Dendritic cell treated with granulocyte-macrophage colony-stimulating factor and Interleukin-4, amounts not matched to agents 40 ng/mL and 50 ng/mL, for 4 days (primary cell): Measurements from ENCODE around the gene HOXC6.

ENCODE experiments used
- H3K27ac Mint-ChIP-seq: one replicate; pipeline ENCODE4 v1.8.0; 2022; ENCODE audit warnings: mild to moderate bottlenecking, mixed read lengths
- H3K27me3 Mint-ChIP-seq: one replicate; pipeline ENCODE4 v1.8.0; 2022; ENCODE audit warnings: mild to moderate bottlenecking, mixed read lengths
- H3K36me3 Mint-ChIP-seq: one replicate; pipeline ENCODE4 v1.8.0; 2022; ENCODE audit warnings: low read depth, mixed read lengths
- H3K4me1 Mint-ChIP-seq: one replicate; pipeline ENCODE4 v1.8.0; 2022; ENCODE audit warnings: low read depth, mixed read lengths
- H3K4me3 Mint-ChIP-seq: one replicate; pipeline ENCODE4 v1.8.0; 2022; ENCODE audit warnings: mild to moderate bottlenecking, moderate library complexity, mixed read lengths
- H3K9me3 Mint-ChIP-seq: one replicate; pipeline ENCODE4 v1.8.0; 2022; ENCODE audit warnings: mixed read lengths
- intact Hi-C: fragments of 100-400 bp; cut with micrococcal nuclease; formaldehyde crosslinking; loops from one replicate; pipeline ENCODE4 v1.15.0; 2022

Gene HOXC6

GRCh38 chr12:54050482-54050810, 22.2 kb downstream of the HOXC6 start:
- no peak overlapping the region for H3K4me3 Mint-ChIP-seq

GRCh38 chr12:54051026-54051842, 23.0 kb downstream of the HOXC6 start:
- Mint-ChIP-seq H3K36me3 (no peaks in the 10 kb centered on the region), H3K4me3 (no peak overlapping the region), H3K27ac (no peak overlapping the region), H3K9me3 (no peaks in the 10 kb centered on the region), H3K27me3 (peaks cover 99% of the 10 kb centered on the region), H3K4me1 (peaks cover 36% of the 10 kb centered on the region)
- intact Hi-C loops = no loop called here

More at GRCh38 chr12:54050482-54050810, 22.2 kb downstream of the HOXC6 start:
- H3K27ac Mint-ChIP-seq = no peak overlapping the region
- H3K9me3 Mint-ChIP-seq = no peaks in the 10 kb centered on the region
- peaks cover 99% of the 10 kb centered on the region for H3K27me3 Mint-ChIP-seq
- no peaks in the 10 kb centered on the region for H3K36me3 Mint-ChIP-seq
- intact Hi-C loops = no loop called here
- H3K4me1 Mint-ChIP-seq = peaks cover 36% of the 10 kb centered on the region

- H3K27me3 Mint-ChIP-seq = peaks cover 97% of the 10 kb centered on the region
- H3K4me1 Mint-ChIP-seq = peaks cover 32% of the 10 kb centered on the region
- H3K36me3 Mint-ChIP-seq = no peaks in the 10 kb centered on the region
- no peak overlapping the region for H3K27ac Mint-ChIP-seq
- intact Hi-C loops = no loop called here
- H3K4me3 Mint-ChIP-seq = no peak overlapping the region
- no peaks in the 10 kb centered on the region for H3K9me3 Mint-ChIP-seq
Measured at GRCh38 chr12:54051874-54052437, 23.7 kb downstream of the HOXC6 start.

- Mint-ChIP-seq H3K36me3 (no peaks in the 10 kb centered on the region), H3K27ac (no peak overlapping the region), H3K9me3 (no peaks in the 10 kb centered on the region), H3K4me3 (no peak overlapping the region), H3K27me3 (peaks cover 97% of the 10 kb centered on the region), H3K4me1 (peaks cover 30% of the 10 kb centered on the region)
- intact Hi-C loops = no loop called here
Measured at GRCh38 chr12:54052438-54053002, 24.3 kb downstream of the HOXC6 start.

DNA sequence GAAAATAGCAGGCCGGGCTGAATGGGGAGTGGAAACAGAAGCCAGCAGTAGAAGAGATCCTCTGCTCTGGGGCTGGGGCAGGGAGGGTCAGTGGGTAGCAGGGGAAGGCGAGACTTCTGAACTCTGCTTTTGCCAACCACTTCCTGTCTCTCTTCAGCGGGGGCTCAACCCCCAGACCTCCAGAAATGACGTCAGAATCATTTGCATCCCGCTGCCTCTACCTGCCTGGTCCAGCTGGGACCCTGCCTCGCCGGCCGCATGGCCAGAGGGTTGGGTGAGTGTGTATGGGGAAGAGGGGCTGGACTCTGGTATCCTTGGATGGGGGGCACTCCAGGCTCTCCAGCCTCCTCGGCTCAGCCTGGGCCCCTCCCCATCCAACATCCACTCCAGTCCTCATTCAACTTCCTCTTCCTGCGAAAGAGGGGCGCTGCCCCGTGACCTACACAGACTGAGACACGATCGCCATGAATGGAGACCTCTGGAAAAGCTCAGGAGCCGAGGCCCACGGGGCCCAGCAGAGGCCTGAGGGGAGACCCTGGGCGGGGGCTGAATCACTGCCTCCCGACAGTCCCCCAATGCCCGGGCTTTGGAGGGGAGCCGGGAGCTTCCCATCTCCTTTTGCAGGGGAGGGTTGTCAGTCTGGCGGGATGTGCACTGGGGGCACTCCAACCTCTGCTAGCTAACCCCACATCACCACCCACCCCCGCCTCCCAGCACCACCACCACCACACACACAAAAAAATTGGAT, 24.9 kb downstream of the HOXC6 start:
- H3K27ac Mint-ChIP-seq = no peak overlapping the region
- intact Hi-C loops = no loop called here
- H3K36me3 Mint-ChIP-seq = no peaks in the 10 kb centered on the region
- H3K9me3 Mint-ChIP-seq = no peaks in the 10 kb centered on the region
- peaks cover 30% of the 10 kb centered on the region for H3K4me1 Mint-ChIP-seq
- peaks cover 97% of the 10 kb centered on the region for H3K27me3 Mint-ChIP-seq
- H3K4me3 Mint-ChIP-seq = peak overlapping the region; percentile 56

- H3K4me1 Mint-ChIP-seq = peaks cover 30% of the 10 kb centered on the region
- H3K36me3 Mint-ChIP-seq = no peaks in the 10 kb centered on the region
- no peaks in the 10 kb centered on the region for H3K9me3 Mint-ChIP-seq
- intact Hi-C loops = no loop called here
- peak within 1 kb of the TSS; percentile 56 for H3K4me3 Mint-ChIP-seq
- H3K27me3 Mint-ChIP-seq = peaks cover 97% of the 10 kb centered on the region
- no peak within 1 kb of the TSS for H3K27ac Mint-ChIP-seq
Measured at GRCh38 chr12:54053751-54054741, 25.8 kb downstream of the HOXC6 start, which contains the start of gene HOXC4. Gene HOXC4, plus strand, starts transcription at chr12:54053835. Its CDS starts 88 bp downstream, at chr12:54053923.

GRCh38 chr12:54054742-54055194, 26.5 kb downstream of the HOXC6 start:
- Mint-ChIP-seq H3K27me3 (peaks cover 97% of the 10 kb centered on the region), H3K4me3 (no peak overlapping the region), H3K36me3 (no peaks in the 10 kb centered on the region), H3K4me1 (peaks cover 30% of the 10 kb centered on the region), H3K27ac (no peak overlapping the region), H3K9me3 (no peaks in the 10 kb centered on the region)
- intact Hi-C loops = no loop called here

- no peak overlapping the region for H3K4me3 Mint-ChIP-seq
- H3K27ac Mint-ChIP-seq = no peak overlapping the region
- peaks cover 30% of the 10 kb centered on the region for H3K4me1 Mint-ChIP-seq
Measured at GRCh38 chr12:54055552-54055951, 27.3 kb downstream of the HOXC6 start.

GRCh38 chr12:54056110-54056509, 27.9 kb downstream of the HOXC6 start:
- intact Hi-C loops = no loop called here
- H3K4me1 Mint-ChIP-seq = peaks cover 26% of the 10 kb centered on the region
- H3K9me3 Mint-ChIP-seq = no peaks in the 10 kb centered on the region
- H3K27ac Mint-ChIP-seq = no peak overlapping the region
- no peak overlapping the region for H3K4me3 Mint-ChIP-seq
- no peaks in the 10 kb centered on the region for H3K36me3 Mint-ChIP-seq
- H3K27me3 Mint-ChIP-seq = peaks cover 97% of the 10 kb centered on the region

More at GRCh38 chr12:54055552-54055951, 27.3 kb downstream of the HOXC6 start:
- Mint-ChIP-seq H3K27me3 (peaks cover 97% of the 10 kb centered on the region), H3K36me3 (no peaks in the 10 kb centered on the region), H3K9me3 (no peaks in the 10 kb centered on the region)
- intact Hi-C loops = no loop called here

DNA sequence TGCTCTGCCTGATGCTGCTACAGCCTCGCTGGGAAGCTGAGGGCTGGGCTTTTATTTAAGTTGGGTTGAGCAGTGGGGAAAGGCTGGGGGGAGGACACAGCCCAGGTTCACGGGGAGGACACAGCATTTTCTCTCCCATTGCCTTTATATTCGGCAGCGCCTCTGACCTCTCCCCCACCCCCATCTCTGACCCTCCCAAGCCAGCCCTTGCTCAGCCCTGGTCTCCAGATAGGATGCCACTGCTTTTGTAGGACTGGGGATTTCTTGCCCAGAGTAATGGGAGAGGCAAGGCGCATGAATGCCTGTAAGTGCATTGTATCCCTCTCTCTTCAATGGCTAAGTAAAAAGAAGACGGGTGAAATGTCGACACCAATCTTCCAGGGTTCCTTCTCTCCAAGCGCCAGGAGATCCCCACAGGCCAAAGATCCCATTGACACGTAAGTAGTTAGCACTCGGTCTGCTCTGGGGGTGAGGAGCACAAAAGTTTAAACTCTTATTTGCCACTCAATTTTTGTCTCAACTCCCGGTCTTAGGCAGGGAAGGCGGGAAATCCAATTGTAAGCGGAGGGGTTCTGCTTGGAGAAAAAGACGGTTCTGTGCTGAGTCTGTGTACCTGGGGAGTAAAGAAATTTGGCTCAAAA, 30.0 kb downstream of the HOXC6 start:
- H3K36me3 Mint-ChIP-seq = no peaks in the 10 kb centered on the region
- H3K9me3 Mint-ChIP-seq = no peaks in the 10 kb centered on the region
- H3K4me3 Mint-ChIP-seq = no peak overlapping the region
- H3K4me1 Mint-ChIP-seq = peaks cover 10% of the 10 kb centered on the region
- intact Hi-C loops = no loop called here
- H3K27me3 Mint-ChIP-seq = peaks cover 97% of the 10 kb centered on the region
- no peak overlapping the region for H3K27ac Mint-ChIP-seq

DNA sequence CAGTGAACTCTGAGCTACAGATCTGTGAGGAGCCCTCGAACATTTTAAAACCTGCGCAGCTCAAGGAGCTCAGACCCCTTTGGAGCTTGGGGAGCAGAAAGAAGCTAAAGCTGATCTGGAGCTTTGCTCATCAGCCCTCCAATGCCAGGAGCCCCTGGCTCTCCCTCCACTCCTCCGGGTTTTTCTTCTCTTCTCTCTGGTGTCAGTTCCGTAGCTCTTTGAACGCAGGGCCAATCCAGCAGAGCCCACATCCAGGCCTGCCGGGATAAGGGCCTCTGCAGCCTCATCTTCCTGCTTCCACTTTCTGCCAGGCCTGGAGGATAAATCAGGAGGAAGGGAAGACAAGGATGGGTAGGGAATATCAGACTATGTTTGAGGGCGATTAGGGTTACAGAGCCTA, 31.4 kb downstream of the HOXC6 start:
- H3K27me3 Mint-ChIP-seq = peaks cover 95% of the 10 kb centered on the region

GRCh38 chr12:54060174-54060974, 32.1 kb downstream of the HOXC6 start:
- Mint-ChIP-seq H3K36me3 (no peaks in the 10 kb centered on the region), H3K27me3 (peaks cover 89% of the 10 kb centered on the region), H3K4me3 (no peak overlapping the region), H3K27ac (no peak overlapping the region), H3K4me1 (no peaks in the 10 kb centered on the region), H3K9me3 (no peaks in the 10 kb centered on the region)
- intact Hi-C loops = no loop called here

More for the DNA sequence above, 31.4 kb downstream of the HOXC6 start:
- Mint-ChIP-seq H3K9me3 (no peaks in the 10 kb centered on the region), H3K36me3 (no peaks in the 10 kb centered on the region), H3K4me1 (peaks cover 2% of the 10 kb centered on the region), H3K4me3 (no peak overlapping the region), H3K27ac (no peak overlapping the region)
- intact Hi-C loops = no loop called here
